ENCODE measurements around the gene SCUBE3. TPM values are rescaled to one million over a fixed set of nuclear protein-coding genes. Genes with fewer than 3 reads are reported as not detected.

SCUBE3 gene
- total RNA-seq, 4 donors from 2014 or later = 0.03 to 0.19 TPM; not detected in 2

- H3K27ac ChIP-seq = peak overlapping the region; percentile 90 to 92 (median 90)
- H3K36me3 ChIP-seq = peaks cover 0 to 24% (median 0%) of the 10 kb centered on the region in 3 donors
- no peak for DNase-seq
- H3K27me3 ChIP-seq = no peaks in the 10 kb centered on the region
- H3K9me3 ChIP-seq = no peaks in the 10 kb centered on the region
- no peak overlapping the region for H3K4me3 ChIP-seq
- no peak for TF ChIP-seq CTCF (IDR thresholded peaks at IDR 0.05)
- peak in 1 of 4 donors; percentile 25 for TF ChIP-seq POLR2A (IDR thresholded peaks at IDR 0.05)
- intact Hi-C loops (cut with DNase I) = no loop called here
- peaks cover 9 to 84% (median 50%) of the 10 kb centered on the region in 3 donors for H3K4me1 ChIP-seq
Observed at GRCh38 chr6:35300848-35301247, 87.1 kb downstream of the SCUBE3 start.

Other genes with a start within 250 kb of the SCUBE3 start
- gene TCP11, start 72.6 kb upstream of the SCUBE3 start, total RNA-seq = under 1 TPM in 1 of 4 donors, not detected in 3; 0.64 TPM
- gene ZNF76, start 45.8 kb downstream of the SCUBE3 start, total RNA-seq = 10 to 100 TPM; 10.1 to 25.0 (median 10.9) TPM
- 10 to 100 TPM; 20.5 to 38.0 (median 25.2) TPM for gene DEF6, start 83.9 kb downstream of the SCUBE3 start, total RNA-seq
- 10 to 100 TPM; 17.0 to 42.8 (median 28.2) TPM for gene PPARD, start 128.6 kb downstream of the SCUBE3 start, total RNA-seq
- gene FANCE, start 238.4 kb downstream of the SCUBE3 start, total RNA-seq = 10 to 100 TPM in 1 of 4 donors, 1 to 10 TPM in 3; 6.9 to 15.5 (median 8.0) TPM